Measurements from ENCODE around the gene MKLN1.

DNA sequence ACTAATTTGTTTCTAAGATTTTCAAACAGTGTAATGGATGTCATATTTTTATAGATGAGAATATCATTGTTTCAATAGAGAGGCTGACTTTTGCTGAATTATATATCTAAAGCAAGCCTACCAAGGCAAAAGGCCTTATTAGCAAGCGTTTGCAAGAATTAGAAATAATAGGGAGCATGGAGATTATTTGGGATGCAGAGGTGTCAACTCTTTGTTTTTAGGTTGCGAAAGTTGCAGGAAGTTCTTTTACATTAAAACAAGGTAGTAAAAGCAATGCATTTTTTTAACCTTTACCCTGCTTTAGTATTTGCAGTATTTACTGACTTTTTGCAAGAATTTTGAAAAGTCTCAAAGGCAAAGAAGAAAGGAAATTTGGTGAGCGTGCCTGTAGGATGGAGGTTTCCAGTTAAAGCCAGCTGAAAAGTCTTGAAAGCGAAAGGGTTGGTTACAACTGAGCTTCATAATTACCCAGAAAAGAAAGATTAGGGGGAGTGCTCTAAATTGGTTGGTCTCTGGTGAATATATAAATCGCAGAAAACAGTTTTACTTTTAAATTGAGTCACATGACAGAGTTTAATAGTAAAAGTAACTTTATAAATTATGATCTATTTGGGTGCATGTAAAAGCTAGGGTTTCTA, 81.6 kb downstream of the MKLN1 start:
- TF ChIP-seq, protein P1, sequence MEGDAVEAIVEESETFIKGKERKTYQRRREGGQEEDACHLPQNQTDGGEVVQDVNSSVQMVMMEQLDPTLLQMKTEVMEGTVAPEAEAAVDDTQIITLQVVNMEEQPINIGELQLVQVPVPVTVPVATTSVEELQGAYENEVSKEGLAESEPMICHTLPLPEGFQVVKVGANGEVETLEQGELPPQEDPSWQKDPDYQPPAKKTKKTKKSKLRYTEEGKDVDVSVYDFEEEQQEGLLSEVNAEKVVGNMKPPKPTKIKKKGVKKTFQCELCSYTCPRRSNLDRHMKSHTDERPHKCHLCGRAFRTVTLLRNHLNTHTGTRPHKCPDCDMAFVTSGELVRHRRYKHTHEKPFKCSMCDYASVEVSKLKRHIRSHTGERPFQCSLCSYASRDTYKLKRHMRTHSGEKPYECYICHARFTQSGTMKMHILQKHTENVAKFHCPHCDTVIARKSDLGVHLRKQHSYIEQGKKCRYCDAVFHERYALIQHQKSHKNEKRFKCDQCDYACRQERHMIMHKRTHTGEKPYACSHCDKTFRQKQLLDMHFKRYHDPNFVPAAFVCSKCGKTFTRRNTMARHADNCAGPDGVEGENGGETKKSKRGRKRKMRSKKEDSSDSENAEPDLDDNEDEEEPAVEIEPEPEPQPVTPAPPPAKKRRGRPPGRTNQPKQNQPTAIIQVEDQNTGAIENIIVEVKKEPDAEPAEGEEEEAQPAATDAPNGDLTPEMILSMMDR (conservative IDR thresholded peaks at IDR 0.05; ENCODE audit: low read depth, low read length) = no peak
- TF ChIP-seq EZH2 (IDR thresholded peaks at IDR 0.05; ENCODE audit: borderline replicate concordance, low read depth, low read length, poor library complexity, severe bottlenecking) = no peak
